ENCODE results near the gene LKAAEAR1.

The LKAAEAR1 gene

DNA sequence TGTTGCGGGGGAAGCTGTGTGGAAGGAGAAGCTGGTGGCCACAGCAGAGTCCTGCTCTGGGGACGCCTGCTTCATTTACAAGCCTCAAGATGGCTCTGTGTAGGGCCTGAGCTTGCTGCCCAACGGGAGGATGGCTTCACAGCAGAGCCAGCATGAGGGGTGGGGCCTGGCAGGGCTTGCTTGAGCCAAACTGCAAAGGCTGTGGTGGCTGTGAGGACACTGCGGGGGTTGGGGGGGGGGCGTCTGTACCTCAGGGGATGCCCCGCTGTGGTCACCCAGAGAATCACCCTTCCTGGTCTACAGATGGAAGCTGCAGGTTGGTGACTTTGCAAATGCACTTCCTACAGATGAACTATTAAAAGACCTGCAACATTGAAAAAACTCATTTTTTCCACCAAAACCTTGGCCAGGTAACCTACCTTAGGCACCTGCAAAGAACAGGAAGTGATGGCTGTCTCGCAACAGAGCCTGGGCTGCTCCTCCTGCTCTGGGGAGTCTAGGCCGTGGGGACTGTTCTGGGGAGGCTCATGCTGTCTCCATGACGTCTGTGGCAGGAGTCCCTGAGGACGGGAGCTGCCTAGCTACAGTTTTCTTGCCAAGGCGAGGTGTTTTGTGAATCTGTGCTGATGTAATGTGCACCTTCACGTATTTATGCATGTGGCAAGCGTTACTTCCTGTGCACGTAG lies 15.8 kb upstream of the LKAAEAR1 start:
- no peaks in the 10 kb centered on the region for H3K36me3 ChIP-seq (ENCODE audit: insufficient read depth, low read length)
- H3K4me3 ChIP-seq (ENCODE audit: low read depth in 1 of 2, low read length in 2 of 2) = no peak overlapping the region
- H3K27ac ChIP-seq (ENCODE audit: low read length) = no peak overlapping the region
- H4K20me1 ChIP-seq (ENCODE audit: insufficient read depth, low read length) = peaks cover 13% of the 10 kb centered on the region; the same call in 1 of the 2 replicates
- ATAC-seq (ENCODE audit: insufficient read depth, low read depth) = no peak
- H3K79me2 ChIP-seq (ENCODE audit: insufficient read depth, low read length) = no peaks in the 10 kb centered on the region
- no peak for TF ChIP-seq EZH2 (IDR thresholded peaks at IDR 0.05; ENCODE audit: borderline replicate concordance, low read depth, low read length, severe bottlenecking)
- TF ChIP-seq, protein P1, sequence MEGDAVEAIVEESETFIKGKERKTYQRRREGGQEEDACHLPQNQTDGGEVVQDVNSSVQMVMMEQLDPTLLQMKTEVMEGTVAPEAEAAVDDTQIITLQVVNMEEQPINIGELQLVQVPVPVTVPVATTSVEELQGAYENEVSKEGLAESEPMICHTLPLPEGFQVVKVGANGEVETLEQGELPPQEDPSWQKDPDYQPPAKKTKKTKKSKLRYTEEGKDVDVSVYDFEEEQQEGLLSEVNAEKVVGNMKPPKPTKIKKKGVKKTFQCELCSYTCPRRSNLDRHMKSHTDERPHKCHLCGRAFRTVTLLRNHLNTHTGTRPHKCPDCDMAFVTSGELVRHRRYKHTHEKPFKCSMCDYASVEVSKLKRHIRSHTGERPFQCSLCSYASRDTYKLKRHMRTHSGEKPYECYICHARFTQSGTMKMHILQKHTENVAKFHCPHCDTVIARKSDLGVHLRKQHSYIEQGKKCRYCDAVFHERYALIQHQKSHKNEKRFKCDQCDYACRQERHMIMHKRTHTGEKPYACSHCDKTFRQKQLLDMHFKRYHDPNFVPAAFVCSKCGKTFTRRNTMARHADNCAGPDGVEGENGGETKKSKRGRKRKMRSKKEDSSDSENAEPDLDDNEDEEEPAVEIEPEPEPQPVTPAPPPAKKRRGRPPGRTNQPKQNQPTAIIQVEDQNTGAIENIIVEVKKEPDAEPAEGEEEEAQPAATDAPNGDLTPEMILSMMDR (IDR thresholded peaks at IDR 0.05; ENCODE audit: borderline replicate concordance, extremely low read depth, low read length, poor library complexity, severe bottlenecking) = no peak
- H3K9ac ChIP-seq (ENCODE audit: low read depth, low read length) = no peak overlapping the region
- no peak for DNase-seq
- H3K27me3 ChIP-seq (ENCODE audit: insufficient read depth, low read length, poor library complexity) = peaks cover 25% of the 10 kb centered on the region
- no peaks in the 10 kb centered on the region for H3K9me3 ChIP-seq (ENCODE audit: insufficient read depth, low read length, severe bottlenecking)
- H2AFZ ChIP-seq (ENCODE audit: low read depth, low read length) = no peak overlapping the region
- H3K4me1 ChIP-seq (ENCODE audit: insufficient read depth, low read length) = peaks cover 9% of the 10 kb centered on the region
- no peak overlapping the region for H3K4me2 ChIP-seq (ENCODE audit: insufficient read depth, low read length)

DNA sequence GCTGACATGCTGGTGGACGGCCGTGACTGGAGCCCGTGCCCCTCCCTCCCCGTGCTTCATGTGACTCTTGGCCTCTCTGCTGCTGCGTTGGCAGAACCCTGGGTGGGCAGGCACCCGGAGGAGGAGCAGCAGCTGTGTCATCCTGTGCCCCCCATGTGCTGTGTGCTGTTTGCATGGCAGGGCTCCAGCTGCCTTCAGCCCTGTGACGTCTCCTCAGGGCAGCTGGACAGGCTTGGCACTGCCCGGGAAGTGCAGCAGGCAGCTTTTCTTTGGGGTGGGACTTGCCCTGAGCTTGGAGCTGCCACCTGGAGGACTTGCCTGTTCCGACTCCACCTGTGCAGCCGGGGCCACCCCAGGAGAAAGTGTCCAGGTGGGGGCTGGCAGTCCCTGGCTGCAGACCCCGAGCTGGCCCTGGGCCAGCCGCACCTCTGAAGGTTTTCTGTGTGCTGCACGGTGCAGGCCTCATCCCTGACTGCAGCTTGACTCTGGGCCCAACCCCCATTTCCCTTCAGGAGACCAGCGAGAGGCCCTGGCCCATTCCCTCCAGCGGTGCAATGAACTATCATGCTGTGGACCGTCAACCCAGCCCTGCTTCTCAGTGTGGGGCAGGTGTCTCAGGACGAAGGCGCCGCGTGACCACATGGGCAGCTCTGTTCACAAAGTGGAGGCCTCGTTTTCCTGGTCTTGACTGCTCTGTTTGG lies 15.0 kb upstream of the LKAAEAR1 start:
- ATAC-seq (ENCODE audit: insufficient read depth, low read depth) (no peak), DNase-seq (no peak)
- no peaks in the 10 kb centered on the region for H3K9me3 ChIP-seq (ENCODE audit: insufficient read depth, low read length, severe bottlenecking)
- H3K4me3 ChIP-seq (ENCODE audit: low read depth in 1 of 2, low read length in 2 of 2) = no peak overlapping the region
- H2AFZ ChIP-seq (ENCODE audit: low read depth, low read length) = no peak overlapping the region
- no peak for TF ChIP-seq EZH2 (IDR thresholded peaks at IDR 0.05; ENCODE audit: borderline replicate concordance, low read depth, low read length, severe bottlenecking)
- TF ChIP-seq, protein P1 (IDR thresholded peaks at IDR 0.05; ENCODE audit: borderline replicate concordance, extremely low read depth, low read length, poor library complexity, severe bottlenecking) = no peak
- peaks cover 9% of the 10 kb centered on the region for H3K4me1 ChIP-seq (ENCODE audit: insufficient read depth, low read length)
- no peak overlapping the region for H3K4me2 ChIP-seq (ENCODE audit: insufficient read depth, low read length)
- H4K20me1 ChIP-seq (ENCODE audit: insufficient read depth, low read length) = peaks cover 13% of the 10 kb centered on the region; the same call in 1 of the 2 replicates
- no peaks in the 10 kb centered on the region for H3K79me2 ChIP-seq (ENCODE audit: insufficient read depth, low read length)
- H3K36me3 ChIP-seq (ENCODE audit: insufficient read depth, low read length) = no peaks in the 10 kb centered on the region
- H3K9ac ChIP-seq (ENCODE audit: low read depth, low read length) = no peak overlapping the region
- peaks cover 25% of the 10 kb centered on the region for H3K27me3 ChIP-seq (ENCODE audit: insufficient read depth, low read length, poor library complexity)
- no peak overlapping the region for H3K27ac ChIP-seq (ENCODE audit: low read length)

GRCh38 chr20:64098471-64099013 lies 14.3 kb upstream of the LKAAEAR1 start:
- peaks cover 25% of the 10 kb centered on the region for H3K27me3 ChIP-seq (ENCODE audit: insufficient read depth, low read length, poor library complexity)
- no peak overlapping the region for H3K4me2 ChIP-seq (ENCODE audit: insufficient read depth, low read length)
- H3K79me2 ChIP-seq (ENCODE audit: insufficient read depth, low read length) = no peaks in the 10 kb centered on the region
- DNase-seq (no peak), ATAC-seq (ENCODE audit: insufficient read depth, low read depth) (no peak)
- no peaks in the 10 kb centered on the region for H3K36me3 ChIP-seq (ENCODE audit: insufficient read depth, low read length)
- no peak overlapping the region for H3K9ac ChIP-seq (ENCODE audit: low read depth, low read length)
- H3K4me1 ChIP-seq (ENCODE audit: insufficient read depth, low read length) = peaks cover 9% of the 10 kb centered on the region
- H4K20me1 ChIP-seq (ENCODE audit: insufficient read depth, low read length) = peaks cover 13% of the 10 kb centered on the region; the same call in 1 of the 2 replicates
- no peaks in the 10 kb centered on the region for H3K9me3 ChIP-seq (ENCODE audit: insufficient read depth, low read length, severe bottlenecking)
- TF ChIP-seq, protein P1 (IDR thresholded peaks at IDR 0.05; ENCODE audit: borderline replicate concordance, extremely low read depth, low read length, poor library complexity, severe bottlenecking) = no peak
- TF ChIP-seq EZH2 (IDR thresholded peaks at IDR 0.05; ENCODE audit: borderline replicate concordance, low read depth, low read length, severe bottlenecking) = no peak
- H3K27ac ChIP-seq (ENCODE audit: low read length) = no peak overlapping the region
- no peak overlapping the region for H2AFZ ChIP-seq (ENCODE audit: low read depth, low read length)
- H3K4me3 ChIP-seq (ENCODE audit: low read depth in 1 of 2, low read length in 2 of 2) = no peak overlapping the region
